ENCODE results near the gene WDR27. TPM values are rescaled to one million over a fixed set of nuclear protein-coding genes. Genes with fewer than 3 reads are reported as not detected.

WDR27 gene
- total and polyA plus RNA-seq, 10 of the 15 experiments (the other 5 are each of a cell fraction or from before 2014, with no cell fraction given): 1.9 to 33.2 (median 19.0) TPM

DNA sequence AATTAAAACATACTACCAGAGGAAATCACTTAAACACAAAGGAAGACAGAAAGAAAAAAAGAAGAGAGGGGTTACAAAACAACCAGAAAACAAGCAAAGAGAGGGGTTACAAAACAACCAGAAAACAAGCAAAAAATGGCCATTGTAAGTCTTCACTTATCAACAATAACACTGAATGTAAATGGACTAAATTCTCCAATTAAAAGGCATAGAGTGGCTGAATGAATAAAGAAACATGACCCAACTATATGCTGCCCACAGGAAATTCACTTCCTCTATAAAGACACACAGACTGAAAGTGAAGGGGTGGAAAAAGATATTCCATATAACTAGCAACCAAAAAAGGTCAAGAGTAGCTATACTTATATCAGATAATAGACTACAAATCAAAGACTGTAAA is 180.0 kb downstream of the WDR27 start:
- H3K4me1 ChIP-seq (ENCODE audit: control insufficient read depth, insufficient read depth, low read length): no peaks in the 10 kb centered on the region
- intact Hi-C loops (cut with micrococcal nuclease; ENCODE audit: unreplicated experiment): no loop called here
- H3K27ac ChIP-seq (ENCODE audit: control insufficient read depth, insufficient read depth): no peak overlapping the region
- ChIA-PET RAD21 (ENCODE audit: unreplicated experiment) (no interaction called here), SMC1A (ENCODE audit: uncharacterized antibody, unreplicated experiment) (interaction anchor here (1.2 kb wide), 1 partner anchor 9 kb away, joined by 4 read pairs; no protein-coding TSS in a partner anchor), POLR2A (no interaction called here), CTCF (interaction anchor here (0.9 kb wide), 1 partner anchor 19 kb away, joined by 3 read pairs; no protein-coding TSS in a partner anchor)
- no peak overlapping the region for H3K9ac ChIP-seq (ENCODE audit: control insufficient read depth, insufficient read depth, low read length)
- BruUV-seq (replicated peaks): no TSS peak
- H3K27me3 ChIP-seq (replicated peaks in 1 of 2; ENCODE audit: control insufficient read depth in 2 of 2, insufficient read depth in 2 of 2, low read length in 1 of 2): no peaks in the 10 kb centered on the region
- no peaks in the 10 kb centered on the region for H4K20me1 ChIP-seq (ENCODE audit: control insufficient read depth, insufficient read depth)
- no peak overlapping the region for H3K4me2 ChIP-seq (ENCODE audit: control insufficient read depth, insufficient read depth)
- in situ Hi-C loops (cut with MboI): no loop called here
- TF ChIP-seq, protein P1, sequence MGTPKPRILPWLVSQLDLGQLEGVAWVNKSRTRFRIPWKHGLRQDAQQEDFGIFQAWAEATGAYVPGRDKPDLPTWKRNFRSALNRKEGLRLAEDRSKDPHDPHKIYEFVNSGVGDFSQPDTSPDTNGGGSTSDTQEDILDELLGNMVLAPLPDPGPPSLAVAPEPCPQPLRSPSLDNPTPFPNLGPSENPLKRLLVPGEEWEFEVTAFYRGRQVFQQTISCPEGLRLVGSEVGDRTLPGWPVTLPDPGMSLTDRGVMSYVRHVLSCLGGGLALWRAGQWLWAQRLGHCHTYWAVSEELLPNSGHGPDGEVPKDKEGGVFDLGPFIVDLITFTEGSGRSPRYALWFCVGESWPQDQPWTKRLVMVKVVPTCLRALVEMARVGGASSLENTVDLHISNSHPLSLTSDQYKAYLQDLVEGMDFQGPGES (IDR thresholded peaks at IDR 0.05): no peak
- TF ChIP-seq STAT1 (conservative IDR thresholded peaks at IDR 0.05) (no peak), SREBF2 (IDR thresholded peaks at IDR 0.05; ENCODE audit: low read length) (no peak), BACH1 (IDR thresholded peaks at IDR 0.05; ENCODE audit: borderline replicate concordance) (no peak), MEF2B (IDR thresholded peaks at IDR 0.05; ENCODE audit: partially characterized antibody, poor library complexity, severe bottlenecking) (no peak), TCF7 (IDR thresholded peaks at IDR 0.05; ENCODE audit: borderline replicate concordance) (no peak), CHD1 (IDR thresholded peaks at IDR 0.05; ENCODE audit: low read depth, low read length) (no peak), EED (IDR thresholded peaks at IDR 0.05; ENCODE audit: low read depth) (no peak), MYC (IDR thresholded peaks at IDR 0.05; ENCODE audit: insufficient read depth, insufficient read length, insufficient replicate concordance, low read length, severe bottlenecking) (no peak)
- TF ChIP-seq, protein P2, sequence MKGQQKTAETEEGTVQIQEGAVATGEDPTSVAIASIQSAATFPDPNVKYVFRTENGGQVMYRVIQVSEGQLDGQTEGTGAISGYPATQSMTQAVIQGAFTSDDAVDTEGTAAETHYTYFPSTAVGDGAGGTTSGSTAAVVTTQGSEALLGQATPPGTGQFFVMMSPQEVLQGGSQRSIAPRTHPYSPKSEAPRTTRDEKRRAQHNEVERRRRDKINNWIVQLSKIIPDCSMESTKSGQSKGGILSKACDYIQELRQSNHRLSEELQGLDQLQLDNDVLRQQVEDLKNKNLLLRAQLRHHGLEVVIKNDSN (IDR thresholded peaks at IDR 0.05; ENCODE audit: borderline replicate concordance, extremely low read length, insufficient read depth, low read depth, low read length): no peak
- TF ChIP-seq, protein P3, sequence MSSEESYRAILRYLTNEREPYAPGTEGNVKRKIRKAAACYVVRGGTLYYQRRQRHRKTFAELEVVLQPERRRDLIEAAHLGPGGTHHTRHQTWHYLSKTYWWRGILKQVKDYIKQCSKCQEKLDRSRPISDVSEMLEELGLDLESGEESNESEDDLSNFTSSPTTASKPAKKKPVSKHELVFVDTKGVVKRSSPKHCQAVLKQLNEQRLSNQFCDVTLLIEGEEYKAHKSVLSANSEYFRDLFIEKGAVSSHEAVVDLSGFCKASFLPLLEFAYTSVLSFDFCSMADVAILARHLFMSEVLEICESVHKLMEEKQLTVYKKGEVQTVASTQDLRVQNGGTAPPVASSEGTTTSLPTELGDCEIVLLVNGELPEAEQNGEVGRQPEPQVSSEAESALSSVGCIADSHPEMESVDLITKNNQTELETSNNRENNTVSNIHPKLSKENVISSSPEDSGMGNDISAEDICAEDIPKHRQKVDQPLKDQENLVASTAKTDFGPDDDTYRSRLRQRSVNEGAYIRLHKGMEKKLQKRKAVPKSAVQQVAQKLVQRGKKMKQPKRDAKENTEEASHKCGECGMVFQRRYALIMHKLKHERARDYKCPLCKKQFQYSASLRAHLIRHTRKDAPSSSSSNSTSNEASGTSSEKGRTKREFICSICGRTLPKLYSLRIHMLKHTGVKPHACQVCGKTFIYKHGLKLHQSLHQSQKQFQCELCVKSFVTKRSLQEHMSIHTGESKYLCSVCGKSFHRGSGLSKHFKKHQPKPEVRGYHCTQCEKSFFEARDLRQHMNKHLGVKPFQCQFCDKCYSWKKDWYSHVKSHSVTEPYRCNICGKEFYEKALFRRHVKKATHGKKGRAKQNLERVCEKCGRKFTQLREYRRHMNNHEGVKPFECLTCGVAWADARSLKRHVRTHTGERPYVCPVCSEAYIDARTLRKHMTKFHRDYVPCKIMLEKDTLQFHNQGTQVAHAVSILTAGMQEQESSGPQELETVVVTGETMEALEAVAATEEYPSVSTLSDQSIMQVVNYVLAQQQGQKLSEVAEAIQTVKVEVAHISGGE (CRISPR knock-in tag; IDR thresholded peaks at IDR 0.05): no peak
- H2AFZ ChIP-seq (ENCODE audit: control insufficient read depth, low read depth, low read length): no peak overlapping the region
- no peaks in the 10 kb centered on the region; the same call in 1 of the 3 replicates for H3K9me3 ChIP-seq (replicated peaks; ENCODE audit: control insufficient read depth, insufficient read depth, low read length)
- no peaks in the 10 kb centered on the region for H3K79me2 ChIP-seq (ENCODE audit: control insufficient read depth, insufficient read depth, low read length)
- no peak for ATAC-seq
- FAIRE-seq: no peak
- no peak for DNase-seq (ENCODE audit: low read depth, low spot score)
- H3K36me3 ChIP-seq (ENCODE audit: control insufficient read depth in 2 of 2, insufficient read depth in 2 of 2, low read length in 1 of 2): no peaks in the 10 kb centered on the region
- no peak overlapping the region for H3K4me3 ChIP-seq
